ENCODE data around the gene E2F6.

E2F6 gene

GRCh38 chr2:11446733-11447248 is 19.2 kb downstream of the E2F6 start:
- H3K4me1 ChIP-seq (ENCODE audit: insufficient read depth, low read length) = no peaks in the 10 kb centered on the region
- no peak overlapping the region for H3K4me2 ChIP-seq (ENCODE audit: insufficient read depth, low read length)
- H3K79me2 ChIP-seq (ENCODE audit: insufficient read depth, low read length) = no peaks in the 10 kb centered on the region
- peaks cover 91% of the 10 kb centered on the region for H3K36me3 ChIP-seq (ENCODE audit: insufficient read depth, low read length)
- H3K27ac ChIP-seq (ENCODE audit: low read length) = no peak overlapping the region
- TF ChIP-seq, protein P1, sequence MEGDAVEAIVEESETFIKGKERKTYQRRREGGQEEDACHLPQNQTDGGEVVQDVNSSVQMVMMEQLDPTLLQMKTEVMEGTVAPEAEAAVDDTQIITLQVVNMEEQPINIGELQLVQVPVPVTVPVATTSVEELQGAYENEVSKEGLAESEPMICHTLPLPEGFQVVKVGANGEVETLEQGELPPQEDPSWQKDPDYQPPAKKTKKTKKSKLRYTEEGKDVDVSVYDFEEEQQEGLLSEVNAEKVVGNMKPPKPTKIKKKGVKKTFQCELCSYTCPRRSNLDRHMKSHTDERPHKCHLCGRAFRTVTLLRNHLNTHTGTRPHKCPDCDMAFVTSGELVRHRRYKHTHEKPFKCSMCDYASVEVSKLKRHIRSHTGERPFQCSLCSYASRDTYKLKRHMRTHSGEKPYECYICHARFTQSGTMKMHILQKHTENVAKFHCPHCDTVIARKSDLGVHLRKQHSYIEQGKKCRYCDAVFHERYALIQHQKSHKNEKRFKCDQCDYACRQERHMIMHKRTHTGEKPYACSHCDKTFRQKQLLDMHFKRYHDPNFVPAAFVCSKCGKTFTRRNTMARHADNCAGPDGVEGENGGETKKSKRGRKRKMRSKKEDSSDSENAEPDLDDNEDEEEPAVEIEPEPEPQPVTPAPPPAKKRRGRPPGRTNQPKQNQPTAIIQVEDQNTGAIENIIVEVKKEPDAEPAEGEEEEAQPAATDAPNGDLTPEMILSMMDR (IDR thresholded peaks at IDR 0.05; ENCODE audit: borderline replicate concordance, extremely low read depth, low read length, poor library complexity, severe bottlenecking) = peak; percentile 67
- TF ChIP-seq EZH2 (IDR thresholded peaks at IDR 0.05; ENCODE audit: borderline replicate concordance, low read depth, low read length, severe bottlenecking) = no peak
- H3K9ac ChIP-seq (ENCODE audit: low read depth, low read length) = no peak overlapping the region
- H3K9me3 ChIP-seq (ENCODE audit: insufficient read depth, low read length, severe bottlenecking) = peaks cover 12% of the 10 kb centered on the region
- no peak overlapping the region for H3K4me3 ChIP-seq (ENCODE audit: low read depth in 1 of 2, low read length in 2 of 2)
- peak; percentile 45 for DNase-seq
- peak; percentile 67 for ATAC-seq (ENCODE audit: insufficient read depth, low read depth)
- H2AFZ ChIP-seq (ENCODE audit: low read depth, low read length) = no peak overlapping the region
- no peaks in the 10 kb centered on the region for H3K27me3 ChIP-seq (ENCODE audit: insufficient read depth, low read length, poor library complexity)
- H4K20me1 ChIP-seq (ENCODE audit: insufficient read depth, low read length) = no peaks in the 10 kb centered on the region

GRCh38 chr2:11444737-11445136 is 21.2 kb downstream of the E2F6 start:
- Histone ChIP-seq H3K9me3 (ENCODE audit: insufficient read depth, low read length, severe bottlenecking) (peaks cover 12% of the 10 kb centered on the region), H3K27ac (ENCODE audit: low read length) (no peak overlapping the region), H3K36me3 (ENCODE audit: insufficient read depth, low read length) (peaks cover 81% of the 10 kb centered on the region), H4K20me1 (ENCODE audit: insufficient read depth, low read length) (no peaks in the 10 kb centered on the region), H3K4me3 (ENCODE audit: low read depth in 1 of 2, low read length in 2 of 2) (no peak overlapping the region), H3K4me2 (ENCODE audit: insufficient read depth, low read length) (no peak overlapping the region), H3K79me2 (ENCODE audit: insufficient read depth, low read length) (no peaks in the 10 kb centered on the region), H3K4me1 (ENCODE audit: insufficient read depth, low read length) (no peaks in the 10 kb centered on the region), H3K9ac (ENCODE audit: low read depth, low read length) (no peak overlapping the region), H3K27me3 (ENCODE audit: insufficient read depth, low read length, poor library complexity) (no peaks in the 10 kb centered on the region), H2AFZ (ENCODE audit: low read depth, low read length) (no peak overlapping the region)
- no peak for TF ChIP-seq EZH2 (IDR thresholded peaks at IDR 0.05; ENCODE audit: borderline replicate concordance, low read depth, low read length, severe bottlenecking)
- TF ChIP-seq, protein P1 (IDR thresholded peaks at IDR 0.05; ENCODE audit: borderline replicate concordance, extremely low read depth, low read length, poor library complexity, severe bottlenecking) = no peak
- ATAC-seq (ENCODE audit: insufficient read depth, low read depth) = no peak
- no peak for DNase-seq

DNA sequence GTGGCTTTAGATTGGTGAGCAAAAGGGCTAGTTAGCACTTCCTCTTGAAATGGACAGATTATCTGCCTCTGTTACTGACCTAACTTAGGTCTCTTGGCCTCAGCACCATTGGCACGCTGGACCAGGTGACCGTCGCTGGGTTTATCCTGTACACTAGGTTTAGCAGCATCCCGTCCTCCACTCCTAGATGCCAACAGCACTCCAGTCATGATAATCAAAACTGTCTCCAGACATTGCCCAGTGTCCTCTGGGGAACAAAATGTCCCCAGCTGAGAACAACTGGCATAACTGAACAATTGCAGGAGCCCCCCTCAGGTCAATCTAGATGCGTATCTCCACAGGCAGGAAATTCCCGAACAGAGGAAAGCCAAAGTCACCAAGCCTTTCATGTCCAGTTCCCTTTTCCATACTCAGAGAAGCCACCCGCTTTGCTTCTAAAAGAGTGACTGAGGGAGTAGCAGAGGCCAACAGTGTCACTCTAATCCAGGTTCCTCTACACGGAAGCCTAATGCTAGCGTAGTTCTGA is 27.3 kb downstream of the E2F6 start:
- Histone ChIP-seq H3K27ac (ENCODE audit: low read length) (no peak overlapping the region), H3K4me3 (ENCODE audit: low read depth in 1 of 2, low read length in 2 of 2) (no peak overlapping the region), H3K4me2 (ENCODE audit: insufficient read depth, low read length) (no peak overlapping the region), H3K79me2 (ENCODE audit: insufficient read depth, low read length) (no peaks in the 10 kb centered on the region), H3K9me3 (ENCODE audit: insufficient read depth, low read length, severe bottlenecking) (peaks cover 12% of the 10 kb centered on the region), H2AFZ (ENCODE audit: low read depth, low read length) (no peak overlapping the region), H3K4me1 (ENCODE audit: insufficient read depth, low read length) (no peaks in the 10 kb centered on the region), H3K36me3 (ENCODE audit: insufficient read depth, low read length) (peaks cover 61% of the 10 kb centered on the region), H3K9ac (ENCODE audit: low read depth, low read length) (no peak overlapping the region), H4K20me1 (ENCODE audit: insufficient read depth, low read length) (no peaks in the 10 kb centered on the region), H3K27me3 (ENCODE audit: insufficient read depth, low read length, poor library complexity) (no peaks in the 10 kb centered on the region)
- DNase-seq (no peak), ATAC-seq (ENCODE audit: insufficient read depth, low read depth) (no peak)
- TF ChIP-seq, protein P1 (IDR thresholded peaks at IDR 0.05; ENCODE audit: borderline replicate concordance, extremely low read depth, low read length, poor library complexity, severe bottlenecking) = no peak
- no peak for TF ChIP-seq EZH2 (IDR thresholded peaks at IDR 0.05; ENCODE audit: borderline replicate concordance, low read depth, low read length, severe bottlenecking)

Measured in DND-41 (cell line).